GM23338 (cell line): ENCODE measurements around the gene CBARP.

Experiments
- CREB1 ChIP-seq: fragments of 250-450 bp; sonication (Bioruptor Pico); IDR thresholded peaks from 2 replicates; pipeline ENCODE4 v1.5.0; 2020; ENCODE audit warnings: low read depth, mild to moderate bottlenecking, moderate library complexity
- CTCF ChIP-seq, 2 experiments: fragments of 200-600 bp in 1 of 2; sonication (generic) in 1 of 2; conservative IDR thresholded peaks; 2 replicates each; pipeline versions ENCODE4 v1.5.1 to v1.6.1; 2016 to 2017; ENCODE audit warnings: antibody characterized with exemption in 2 of 2, low read depth in 2 of 2, mild to moderate bottlenecking in 2 of 2, moderate library complexity in 1 of 2
- ETS1 ChIP-seq: IDR thresholded peaks from 2 replicates; pipeline ENCODE4 v1.6.1; 2016; ENCODE audit warnings: antibody characterized with exemption
- EZH2 ChIP-seq: fragments of 200-600 bp; sonication (generic); IDR thresholded peaks from one replicate; pipeline ENCODE4 v1.8.0; 2017; ENCODE audit warnings: antibody characterized with exemption, mild to moderate bottlenecking, low read depth; ENCODE audit not compliant: unreplicated experiment
- EZH2phosphoT487 ChIP-seq: fragments of 200-600 bp; sonication (generic); IDR thresholded peaks from one replicate; pipeline ENCODE4 v1.8.1; 2018; ENCODE audit warnings: antibody characterized with exemption; ENCODE audit not compliant: unreplicated experiment
- JUNB ChIP-seq: IDR thresholded peaks from one replicate; pipeline ENCODE4 v1.6.1; 2016; ENCODE audit warnings: antibody characterized with exemption; ENCODE audit not compliant: unreplicated experiment
- POLR2AphosphoS5 ChIP-seq: IDR thresholded peaks from 2 replicates; pipeline ENCODE4 v1.6.1; 2016; ENCODE audit warnings: antibody characterized with exemption, low read depth
- REST ChIP-seq: IDR thresholded peaks from one replicate; pipeline ENCODE4 v1.6.1; 2018; ENCODE audit warnings: antibody characterized with exemption; ENCODE audit not compliant: unreplicated experiment
- STAT1 ChIP-seq: IDR thresholded peaks from one replicate; pipeline ENCODE4 v1.6.1; 2016; ENCODE audit warnings: antibody characterized with exemption; ENCODE audit not compliant: unreplicated experiment
- ZNF114 ChIP-seq: fragments of 250-450 bp; sonication (Bioruptor Pico); IDR thresholded peaks from 2 replicates; pipeline ENCODE4 v1.5.0; 2020; ENCODE audit warnings: mild to moderate bottlenecking, moderate library complexity
- ZNF462 ChIP-seq: fragments of 250-450 bp; sonication (Bioruptor Pico); IDR thresholded peaks from 2 replicates; pipeline ENCODE4 v1.5.0; 2020; ENCODE audit warnings: mild to moderate bottlenecking, moderate library complexity

GRCh38 chr19:1223018-1223855 is 14.6 kb downstream of the CBARP start:
- TF ChIP-seq EZH2 (no peak), CTCF (conservative IDR thresholded peaks at IDR 0.05; ENCODE audit: low read depth in 2 of 2) (peak; percentile 56 to 74), POLR2AphosphoS5 (no peak), CREB1 (CRISPR knock-in tag) (no peak), EZH2phosphoT487 (no peak), REST (no peak), ZNF462 (no peak), ETS1 (no peak), STAT1 (no peak), JUNB (no peak), ZNF114 (no peak)
